ENCODE measurements around the gene RTN4RL2.

Gene RTN4RL2
- 0 to 0.11 (median 0.11) reads per million in 3 experiments for total RNA-seq

- DNase-seq: peak; percentile 12
Observed at GRCh38 chr11:57460022-57460757, at the start of gene RTN4RL2. Gene RTN4RL2, plus strand, starts transcription at chr11:57460528. Its CDS starts 338 bp downstream, at chr11:57460866.

GRCh38 chr11:57413681-57414080 lies 46.6 kb upstream of the RTN4RL2 start:
- no peak for DNase-seq

- no peak for DNase-seq
Observed at GRCh38 chr11:57414612-57415212, 45.6 kb upstream of the RTN4RL2 start.

- no peak for DNase-seq
Observed at GRCh38 chr11:57416436-57416835, 43.9 kb upstream of the RTN4RL2 start.

- DNase-seq: no peak
Observed at GRCh38 chr11:57417056-57417455, 43.3 kb upstream of the RTN4RL2 start.

GRCh38 chr11:57418131-57418530 lies 42.2 kb upstream of the RTN4RL2 start:
- DNase-seq: no peak

- no peak for DNase-seq
Observed at GRCh38 chr11:57419146-57419545, 41.2 kb upstream of the RTN4RL2 start.

- no peak for DNase-seq
Observed at GRCh38 chr11:57421066-57421465, 39.3 kb upstream of the RTN4RL2 start.

GRCh38 chr11:57421805-57422204 lies 38.5 kb upstream of the RTN4RL2 start:
- DNase-seq: no peak

GRCh38 chr11:57422669-57423068 lies 37.7 kb upstream of the RTN4RL2 start:
- no peak for DNase-seq

GRCh38 chr11:57424137-57424791 lies 36.1 kb upstream of the RTN4RL2 start:
- DNase-seq: no peak

GRCh38 chr11:57424792-57425564 lies 35.4 kb upstream of the RTN4RL2 start:
- DNase-seq: peak; percentile 75

- DNase-seq: no peak
Observed at GRCh38 chr11:57425565-57426438, 34.5 kb upstream of the RTN4RL2 start.

- peak; percentile 2 for DNase-seq
Observed at GRCh38 chr11:57426439-57426928, 33.8 kb upstream of the RTN4RL2 start.

GRCh38 chr11:57426929-57427726 lies 33.2 kb upstream of the RTN4RL2 start, which contains the start of gene SLC43A3:
Gene SLC43A3, minus strand, starts transcription at chr11:57427121. Its CDS starts 949 bp downstream, at chr11:57426172.
- peak; percentile 25 for DNase-seq

- no peak for DNase-seq
Observed at GRCh38 chr11:57427727-57428082, 32.6 kb upstream of the RTN4RL2 start.

- no peak for DNase-seq
Observed at GRCh38 chr11:57428643-57429042, 31.7 kb upstream of the RTN4RL2 start.

GRCh38 chr11:57429946-57430345 lies 30.4 kb upstream of the RTN4RL2 start:
- no peak for DNase-seq

GRCh38 chr11:57430952-57431351 lies 29.4 kb upstream of the RTN4RL2 start:
- DNase-seq: no peak

- DNase-seq: no peak
Observed at GRCh38 chr11:57432149-57432561, 28.2 kb upstream of the RTN4RL2 start.

- DNase-seq: no peak
Observed at GRCh38 chr11:57432714-57433163, 27.6 kb upstream of the RTN4RL2 start.

All from central memory CD4-positive, alpha-beta T cell (primary cell).